Stimulated activated naive B cell treated with anti-CD40 and anti-IgM and Interleukin-4, amounts not matched to agents 10 μg/mL and 1 μg/mL and 100 μg/mL, for 72 hours (primary cell): Measurements from ENCODE around the gene STUM.
"Not testable (repeated sequence)": the region's sequence is repeated elsewhere in the genome, so short reads cannot be mapped to it uniquely, and the experiment has no call there.

Source experiments
- ATAC-seq, 2 donors: fragments of 150-1000 bp; cut with Tn5 transposase; replicated peaks; 2 replicates each; pipeline ENCODE4 v1.10.0; 2021; ENCODE audit warnings: moderate library complexity in 1 of 2
- DNase-seq: peaks from one replicate; pipeline ENCODE4 v3.0.0; 2021
- H3K27ac Mint-ChIP-seq: one replicate; pipeline ENCODE4 v1.8.0; 2022; ENCODE audit warnings: mild to moderate bottlenecking, mixed read lengths
- H3K27me3 Mint-ChIP-seq, 2 donors: one replicate each; pipeline ENCODE4 v1.8.0; 2022; ENCODE audit warnings: mixed read lengths in 2 of 2
- H3K36me3 Mint-ChIP-seq, 2 donors: one replicate each; pipeline ENCODE4 v1.8.0; 2022; ENCODE audit warnings: mixed read lengths in 2 of 2, mild to moderate bottlenecking in 1 of 2
- H3K4me1 Mint-ChIP-seq, 2 donors: one replicate each; pipeline ENCODE4 v1.8.0; 2022; ENCODE audit warnings: mixed read lengths in 2 of 2, mild to moderate bottlenecking in 1 of 2
- H3K4me3 Mint-ChIP-seq, 2 donors: one replicate each; pipeline ENCODE4 v1.8.0; 2022; ENCODE audit warnings: mild to moderate bottlenecking in 2 of 2, mixed read lengths in 2 of 2, moderate library complexity in 1 of 2
- H3K9me3 Mint-ChIP-seq, 2 donors: one replicate each; pipeline ENCODE4 v1.8.0; 2022; ENCODE audit warnings: mixed read lengths in 2 of 2, mild to moderate bottlenecking in 1 of 2

STUM gene

DNA sequence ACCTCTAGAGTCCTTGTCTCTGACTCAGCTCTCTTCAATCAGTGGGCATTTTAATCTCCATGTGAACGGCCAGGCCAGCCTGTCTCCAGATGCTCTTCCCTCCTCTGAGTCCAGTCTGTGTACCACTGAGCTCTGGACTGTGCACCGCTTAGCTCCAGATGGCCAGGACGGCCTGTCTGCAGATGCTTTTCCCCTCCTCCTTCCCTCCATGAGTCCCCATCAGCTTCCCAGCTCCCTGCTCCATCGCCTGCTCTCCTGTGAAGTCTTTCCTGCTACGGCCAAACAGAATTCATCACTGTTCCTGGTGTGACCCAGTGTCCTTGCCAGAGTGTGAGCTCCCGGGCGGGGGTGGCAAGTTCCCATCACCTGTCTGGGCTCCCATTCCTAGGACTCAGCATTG lies 42.0 kb downstream of the STUM start:
- H3K27me3 Mint-ChIP-seq: peaks cover 14 to 19% of the 10 kb centered on the region in 2 donors

DNA sequence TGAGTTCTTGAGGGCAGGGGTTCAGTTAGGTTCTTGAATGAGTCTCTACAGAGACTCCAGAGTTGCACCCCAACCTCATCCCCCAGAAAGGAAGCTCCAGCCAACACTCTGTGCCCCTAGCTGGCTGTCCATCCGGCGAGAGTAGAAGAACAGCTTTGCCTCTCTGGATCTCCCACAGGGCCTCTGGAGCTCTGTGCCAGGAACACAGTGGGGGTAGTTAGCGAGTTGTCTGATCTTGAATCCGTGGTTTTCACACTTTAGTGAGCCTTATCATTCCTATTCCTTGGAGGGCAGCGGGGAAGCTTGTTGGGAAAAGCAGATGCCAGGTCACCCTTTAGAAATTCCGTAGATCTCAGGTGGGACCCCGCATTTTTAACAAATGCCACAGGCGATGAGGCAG lies 45.0 kb downstream of the STUM start:
- Mint-ChIP-seq H3K9me3 (peaks cover 2 to 3% of the 10 kb centered on the region in 2 donors), H3K27me3 (peaks cover 16 to 20% of the 10 kb centered on the region in 2 donors), H3K27ac (no peak overlapping the region), H3K4me3 (no peak overlapping the region), H3K36me3 (peaks cover 2% of the 10 kb centered on the region in 2 donors), H3K4me1 (peaks cover 0 to 4% of the 10 kb centered on the region in 2 donors)
- no peak for DNase-seq
- ATAC-seq: no peak

More for the DNA sequence above, 42.0 kb downstream of the STUM start:
- DNase-seq (no peak), ATAC-seq (no peak)
- Mint-ChIP-seq H3K27ac (no peak overlapping the region), H3K36me3 (peaks cover 0 to 2% of the 10 kb centered on the region in 2 donors), H3K9me3 (peaks cover 2 to 3% of the 10 kb centered on the region in 2 donors), H3K4me1 (peaks cover 0 to 2% of the 10 kb centered on the region in 2 donors), H3K4me3 (no peak overlapping the region)

DNA sequence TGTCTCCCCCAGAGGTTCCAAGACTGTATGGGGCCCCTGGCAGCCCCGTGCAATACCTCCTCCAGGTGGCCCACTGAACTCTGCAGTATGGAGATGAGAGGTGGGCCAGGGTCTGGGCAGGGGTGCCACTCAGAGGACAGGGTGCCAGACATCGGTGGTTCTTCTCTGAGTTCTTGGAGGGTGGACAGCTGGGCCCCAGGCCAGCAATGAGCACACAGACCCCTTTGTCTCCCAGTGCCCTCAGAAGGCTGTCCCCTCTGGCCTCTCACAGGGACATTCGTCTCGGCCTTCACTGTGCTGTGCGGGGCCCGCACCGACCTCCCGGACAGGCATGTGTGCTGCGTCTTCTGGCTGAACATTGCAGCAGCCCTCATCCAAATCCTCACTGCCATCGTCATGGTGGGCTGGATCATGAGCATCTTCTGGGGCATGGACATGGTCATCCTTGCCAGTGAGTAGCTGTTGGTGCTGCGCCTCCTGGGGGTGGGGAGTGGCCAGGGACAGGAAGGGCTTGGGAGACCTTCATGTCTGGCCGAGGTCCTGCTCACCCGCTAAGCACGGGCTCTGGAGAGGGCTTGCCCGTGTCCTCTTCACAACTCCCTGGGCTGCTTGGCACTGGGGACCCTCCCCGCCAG lies 48.1 kb downstream of the STUM start:
- H3K27ac Mint-ChIP-seq: no peak overlapping the region
- no peak overlapping the region for H3K4me3 Mint-ChIP-seq
- peaks cover 4 to 7% of the 10 kb centered on the region in 2 donors for H3K36me3 Mint-ChIP-seq
- peaks cover 0 to 4% of the 10 kb centered on the region in 2 donors for H3K4me1 Mint-ChIP-seq
- H3K9me3 Mint-ChIP-seq: peaks cover 2 to 3% of the 10 kb centered on the region in 2 donors
- no peak for DNase-seq
- ATAC-seq: no peak
- H3K27me3 Mint-ChIP-seq: peaks cover 18 to 19% of the 10 kb centered on the region in 2 donors

DNA sequence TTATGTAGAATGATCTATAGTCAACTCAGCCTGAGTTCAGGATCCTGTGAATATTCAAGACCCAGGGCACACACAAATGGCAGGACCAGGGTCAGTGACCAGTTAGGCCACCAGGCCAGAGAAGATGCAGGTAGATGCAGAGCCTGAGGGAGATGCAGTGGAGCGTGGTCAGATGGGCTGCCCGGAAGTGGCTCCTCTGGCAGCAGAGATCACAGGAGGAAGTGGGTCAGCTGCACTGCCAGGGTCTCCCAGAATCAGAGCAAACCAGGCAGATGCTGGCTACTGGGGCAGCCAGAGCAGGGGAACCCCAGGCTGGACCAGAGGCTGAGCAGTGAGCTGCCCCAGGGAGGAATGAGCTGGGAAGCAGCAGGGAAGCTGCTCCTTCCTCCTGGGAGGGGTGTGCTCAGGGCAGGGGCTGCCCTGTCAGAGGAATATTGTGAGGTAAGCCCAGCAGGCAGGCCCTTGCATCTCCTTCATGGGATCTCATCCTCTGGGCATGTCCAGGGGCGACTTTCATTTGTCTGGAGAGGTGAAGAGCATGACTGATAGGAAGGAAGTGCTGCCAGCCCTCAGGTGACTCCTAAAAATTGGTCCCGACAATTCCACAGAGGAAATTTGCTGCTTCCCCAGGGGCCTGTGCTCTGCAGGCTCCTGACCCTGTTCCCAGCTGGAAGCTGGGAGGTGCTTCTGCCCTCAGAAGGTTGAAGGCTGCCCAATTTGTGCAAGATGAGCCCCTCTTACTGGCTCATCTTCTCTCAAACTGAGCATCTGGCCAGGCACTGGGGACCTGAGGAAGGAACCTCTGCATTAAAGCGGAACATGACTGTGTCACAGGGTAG lies 49.3 kb downstream of the STUM start:
- Mint-ChIP-seq H3K4me3 (no peak overlapping the region), H3K27me3 (peaks cover 18 to 19% of the 10 kb centered on the region in 2 donors), H3K9me3 (peaks cover 2 to 3% of the 10 kb centered on the region in 2 donors), H3K36me3 (peaks cover 4 to 7% of the 10 kb centered on the region in 2 donors), H3K4me1 (peaks cover 0 to 4% of the 10 kb centered on the region in 2 donors), H3K27ac (no peak overlapping the region)
- DNase-seq (no peak), ATAC-seq (no peak)

DNA sequence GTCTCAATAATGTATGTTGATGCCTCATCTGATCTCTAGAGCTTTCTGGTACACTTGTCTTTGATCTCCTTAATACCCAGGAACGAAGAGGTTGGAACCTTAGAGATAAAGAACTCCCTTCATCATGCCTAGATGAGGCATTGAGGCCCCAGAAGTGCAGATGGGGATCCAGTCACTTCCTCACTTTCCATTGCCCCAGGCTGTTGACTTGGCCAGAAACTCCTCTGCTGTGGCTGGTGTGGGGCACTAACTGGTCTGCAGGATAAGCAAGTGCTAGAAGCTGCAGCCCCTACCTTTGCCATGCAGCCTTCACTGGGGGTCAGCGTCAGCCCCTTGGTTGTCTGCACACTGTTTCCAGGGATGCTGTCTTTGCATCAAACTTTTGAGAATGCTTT lies 49.9 kb downstream of the STUM start:
- H3K4me3 Mint-ChIP-seq: no peak overlapping the region
- peaks cover 14% of the 10 kb centered on the region in 2 donors for H3K27me3 Mint-ChIP-seq
- no peak overlapping the region for H3K27ac Mint-ChIP-seq
- ATAC-seq (no peak), DNase-seq (no peak)
- peaks cover 6% of the 10 kb centered on the region in 2 donors for H3K4me1 Mint-ChIP-seq
- peaks cover 4 to 5% of the 10 kb centered on the region in 2 donors for H3K36me3 Mint-ChIP-seq
- peaks cover 2 to 3% of the 10 kb centered on the region in 2 donors for H3K9me3 Mint-ChIP-seq

DNA sequence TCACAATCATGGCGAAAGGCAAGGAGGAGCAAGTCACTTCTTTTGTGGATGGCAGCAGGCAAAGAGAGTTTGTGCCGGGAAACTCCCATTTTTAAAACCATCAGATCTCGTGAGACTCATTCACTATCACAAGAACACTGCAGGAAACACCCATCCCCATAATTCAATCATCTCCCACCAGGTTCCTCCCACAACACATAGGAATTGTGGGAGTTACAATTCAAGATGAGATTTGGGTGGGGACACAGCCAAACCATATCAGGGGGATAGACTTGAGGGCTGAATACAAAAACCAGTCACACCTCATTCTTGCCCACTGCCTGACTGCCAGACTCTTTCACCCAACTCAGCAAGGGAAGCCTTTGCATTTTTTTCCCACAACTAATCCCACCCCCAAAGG lies 50.4 kb downstream of the STUM start:
- DNase-seq, ATAC-seq, H3K4me3 Mint-ChIP-seq, H3K27ac Mint-ChIP-seq, H3K27me3 Mint-ChIP-seq, H3K9me3 Mint-ChIP-seq, H3K36me3 Mint-ChIP-seq: not testable (repeated sequence)
- H3K4me1 Mint-ChIP-seq: peaks cover 5 to 10% of the 10 kb centered on the region in 2 donors

DNA sequence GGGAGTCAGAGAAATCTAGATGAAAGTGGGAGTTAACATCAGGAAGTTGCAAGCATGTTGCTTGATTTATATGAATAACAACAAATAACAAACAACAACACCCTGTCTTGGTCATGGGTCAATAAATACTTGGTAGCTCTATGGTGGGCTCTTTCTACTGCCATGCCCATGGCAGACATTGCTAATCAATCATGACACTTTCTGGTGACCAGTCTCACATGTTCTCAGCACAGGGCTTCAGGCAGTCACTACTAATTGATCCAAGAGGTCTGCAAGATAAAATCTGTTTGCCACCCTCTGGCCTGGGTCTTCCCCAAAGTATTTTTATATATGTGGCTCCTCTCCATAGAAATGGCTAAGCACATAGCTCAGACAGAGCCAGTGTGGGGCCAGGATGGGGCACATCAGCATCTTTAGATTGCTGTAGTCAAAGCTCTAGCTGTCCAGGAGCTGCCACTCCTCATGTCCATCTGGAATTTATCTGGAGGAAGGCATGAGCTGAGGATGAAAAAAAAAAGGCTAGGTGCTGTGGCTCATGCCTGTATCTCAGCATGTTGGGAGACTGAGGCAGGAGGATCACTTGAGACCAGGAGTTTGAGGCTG lies 51.2 kb downstream of the STUM start:
- peaks cover 5 to 8% of the 10 kb centered on the region in 2 donors for H3K27me3 Mint-ChIP-seq
- H3K4me1 Mint-ChIP-seq: peaks cover 4 to 10% of the 10 kb centered on the region in 2 donors
- no peak overlapping the region for H3K27ac Mint-ChIP-seq
- H3K4me3 Mint-ChIP-seq: no peak overlapping the region
- ATAC-seq: no peak
- H3K36me3 Mint-ChIP-seq: peaks cover 4 to 5% of the 10 kb centered on the region in 2 donors
- no peak for DNase-seq
- H3K9me3 Mint-ChIP-seq: peaks cover 2 to 3% of the 10 kb centered on the region in 2 donors

DNA sequence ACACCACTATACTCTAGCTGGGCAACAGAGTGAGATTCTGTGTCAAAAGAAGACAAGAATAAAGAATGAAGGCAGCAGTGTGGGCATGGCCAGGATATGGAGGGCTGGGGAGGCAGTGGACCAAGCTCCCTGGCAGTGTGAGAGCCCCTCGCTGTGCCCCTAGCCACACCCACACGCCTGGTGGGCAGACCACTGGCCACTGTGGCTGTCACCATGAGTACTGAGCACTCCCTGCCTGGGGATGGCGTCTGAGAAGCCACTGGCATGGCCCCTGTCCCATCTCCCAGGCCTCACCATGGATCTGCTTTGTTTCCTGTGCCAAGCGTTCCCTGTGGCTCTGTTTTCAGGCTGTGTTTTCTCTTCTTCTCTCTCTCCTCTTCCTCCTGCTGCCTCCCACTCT lies 51.7 kb downstream of the STUM start:
- no peak overlapping the region for H3K27ac Mint-ChIP-seq
- H3K4me3 Mint-ChIP-seq: no peak overlapping the region
- H3K9me3 Mint-ChIP-seq: peaks cover 2 to 3% of the 10 kb centered on the region in 2 donors
- ATAC-seq (no peak), DNase-seq (no peak)
- H3K27me3 Mint-ChIP-seq: peaks cover 5 to 8% of the 10 kb centered on the region in 2 donors
- H3K36me3 Mint-ChIP-seq: peaks cover 4 to 5% of the 10 kb centered on the region in 2 donors
- peaks cover 4 to 10% of the 10 kb centered on the region in 2 donors for H3K4me1 Mint-ChIP-seq

DNA sequence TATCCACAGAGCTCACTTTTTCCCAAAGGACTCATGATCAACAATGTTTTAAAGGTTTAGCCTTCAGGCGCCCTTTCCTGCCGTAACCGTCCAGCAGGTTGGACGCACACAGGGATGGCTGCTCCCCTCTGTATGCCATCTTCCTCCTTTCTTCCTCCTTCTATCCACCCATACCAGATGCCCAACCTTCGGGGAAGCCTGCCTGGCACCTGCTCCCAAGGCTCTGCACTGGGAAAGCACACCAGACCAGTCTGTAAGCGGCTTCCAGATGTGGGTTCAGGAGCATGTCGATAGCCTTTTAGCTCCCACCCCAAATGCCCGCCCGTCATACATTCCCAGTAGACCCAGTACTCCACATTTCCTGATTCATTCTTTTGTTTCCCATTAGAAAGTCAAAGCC lies 52.9 kb downstream of the STUM start:
- Mint-ChIP-seq H3K4me3 (no peak overlapping the region), H3K27ac (no peak overlapping the region), H3K9me3 (no peaks in the 10 kb centered on the region), H3K36me3 (peaks cover 4 to 5% of the 10 kb centered on the region in 2 donors), H3K4me1 (peaks cover 4 to 10% of the 10 kb centered on the region in 2 donors), H3K27me3 (peaks cover 5 to 8% of the 10 kb centered on the region in 2 donors)
- ATAC-seq: no peak
- DNase-seq: no peak

DNA sequence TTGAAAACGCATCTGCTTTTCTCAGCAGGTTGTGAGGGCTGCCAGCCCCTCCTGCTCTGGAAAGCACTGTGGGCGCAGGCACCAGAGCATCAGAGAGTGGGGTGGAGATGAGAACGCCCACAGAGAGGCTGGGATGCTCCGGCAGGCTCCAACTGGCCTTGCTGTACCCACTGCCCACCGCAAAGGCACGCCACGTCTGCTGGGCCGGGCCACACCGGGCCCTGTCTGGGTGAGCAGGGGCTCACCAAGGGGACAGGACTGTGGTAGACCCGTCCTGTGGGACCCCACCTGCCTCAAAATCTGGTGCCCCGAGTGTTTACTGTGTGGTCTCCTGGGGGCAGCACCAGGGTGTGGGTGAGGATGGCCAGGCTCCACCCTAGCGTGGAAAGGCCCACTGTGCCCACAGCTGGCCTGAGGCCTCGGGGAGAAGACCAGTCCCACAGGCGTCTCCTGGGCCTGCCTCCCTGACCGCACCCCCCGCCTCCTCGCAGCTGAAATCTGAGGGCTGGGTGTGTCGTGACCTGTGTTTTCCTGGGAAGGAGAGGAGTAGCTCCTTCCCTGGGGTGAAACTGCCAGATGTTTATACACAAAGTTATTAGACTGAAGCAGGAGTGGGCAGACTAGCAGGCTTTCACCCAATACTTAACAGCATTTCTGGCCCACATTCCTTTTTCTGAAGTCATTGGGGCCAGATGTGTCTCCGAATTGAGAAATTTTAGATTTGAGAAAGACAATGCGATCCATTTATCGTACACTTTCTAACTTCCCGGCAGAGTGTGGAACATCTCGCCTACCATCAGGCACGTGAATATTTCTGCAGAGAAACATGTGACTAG lies 53.8 kb downstream of the STUM start:
- Mint-ChIP-seq H3K4me3 (no peak overlapping the region), H3K27me3 (peaks cover 5 to 8% of the 10 kb centered on the region in 2 donors), H3K36me3 (peaks cover 4 to 5% of the 10 kb centered on the region in 2 donors), H3K4me1 (peaks cover 4 to 10% of the 10 kb centered on the region in 2 donors), H3K27ac (no peak overlapping the region), H3K9me3 (no peaks in the 10 kb centered on the region)
- no peak for DNase-seq
- no peak for ATAC-seq

DNA sequence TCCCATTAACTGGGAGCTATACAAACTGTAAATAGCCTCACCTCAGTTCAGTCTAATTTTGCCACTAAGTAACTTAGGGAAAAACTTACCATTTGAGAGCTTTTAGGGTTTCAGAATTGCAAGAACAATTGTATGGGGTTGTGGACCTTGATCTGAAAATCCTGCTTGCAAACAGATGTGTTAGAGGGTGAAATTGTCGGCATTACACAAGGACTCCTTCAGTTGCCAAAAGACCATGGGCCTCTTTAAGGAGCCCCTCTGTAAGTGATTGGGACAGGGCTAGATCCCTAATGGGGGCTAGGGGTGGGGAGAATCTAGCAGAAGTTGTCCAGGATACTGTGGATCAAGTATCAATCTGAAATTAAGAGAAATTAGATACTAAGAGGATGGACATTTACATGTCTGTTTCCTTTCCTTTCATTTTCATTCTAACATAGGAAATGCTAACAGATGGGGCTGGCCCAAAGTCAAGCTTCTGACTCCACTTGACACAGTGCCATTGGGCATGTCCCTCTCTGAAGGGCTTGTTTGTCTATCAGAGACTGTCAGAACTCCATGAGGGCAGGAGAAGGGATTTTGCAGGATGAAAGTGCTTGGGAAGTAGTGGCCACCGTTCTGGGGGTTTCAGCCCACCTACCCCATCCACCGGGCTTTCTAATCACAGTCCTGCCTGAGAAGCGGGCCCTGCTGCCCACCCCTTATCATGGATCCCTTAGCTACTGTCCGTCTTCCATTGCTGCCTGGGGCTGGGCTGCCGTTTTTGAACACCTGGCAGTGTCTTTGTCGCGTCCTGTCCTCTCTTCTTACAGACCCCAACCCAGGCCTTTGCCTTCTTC lies 54.7 kb downstream of the STUM start:
- Mint-ChIP-seq H3K27ac (no peak overlapping the region), H3K27me3 (peaks cover 5 to 8% of the 10 kb centered on the region in 2 donors), H3K36me3 (peaks cover 4 to 5% of the 10 kb centered on the region in 2 donors), H3K4me1 (peaks cover 2 to 10% of the 10 kb centered on the region in 2 donors), H3K9me3 (no peaks in the 10 kb centered on the region), H3K4me3 (no peak overlapping the region)
- ATAC-seq (no peak), DNase-seq (no peak)

DNA sequence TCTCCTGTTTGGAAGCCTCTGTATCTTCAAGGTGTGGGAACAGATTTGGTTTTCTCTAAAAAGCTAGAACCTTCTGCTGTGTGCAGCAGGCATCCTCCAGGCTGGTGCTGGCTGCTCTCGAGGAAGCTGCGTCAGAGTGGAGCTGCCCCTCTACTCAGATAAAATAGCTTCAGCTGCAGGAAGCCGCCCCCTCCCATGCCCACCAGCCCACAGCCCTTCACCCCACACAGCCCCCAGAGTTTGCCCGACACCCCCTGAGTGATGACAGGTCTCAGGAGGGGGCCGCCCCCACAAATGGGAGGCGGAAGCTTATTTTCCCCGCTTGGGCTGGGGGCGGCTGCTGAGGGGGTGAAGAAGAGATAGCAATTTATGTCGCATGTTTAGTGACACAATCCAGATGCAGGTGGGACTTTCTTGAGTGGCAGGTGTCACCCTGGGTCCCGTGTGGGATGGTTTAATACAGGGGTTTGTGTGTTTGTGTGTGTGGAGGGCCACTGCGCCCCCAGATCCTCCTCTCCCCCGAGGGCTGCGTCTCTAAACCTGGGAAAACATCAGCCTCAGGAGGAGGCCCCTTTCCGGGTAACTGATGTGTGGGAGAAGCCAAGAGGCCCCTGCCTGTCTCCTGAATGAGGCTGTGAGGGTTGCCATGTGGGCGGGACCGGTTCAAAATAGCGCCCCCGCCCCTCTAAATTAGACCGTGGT lies 55.4 kb downstream of the STUM start:
- Mint-ChIP-seq H3K4me3 (no peak overlapping the region), H3K27ac (no peak overlapping the region), H3K27me3 (peaks cover 5 to 9% of the 10 kb centered on the region in 2 donors), H3K4me1 (peaks cover 2 to 15% of the 10 kb centered on the region in 2 donors), H3K9me3 (no peaks in the 10 kb centered on the region), H3K36me3 (peaks cover 0 to 3% of the 10 kb centered on the region in 2 donors)
- no peak for DNase-seq
- ATAC-seq: no peak
